ENCODE data around the gene FBXO46.

FBXO46 gene

DNA sequence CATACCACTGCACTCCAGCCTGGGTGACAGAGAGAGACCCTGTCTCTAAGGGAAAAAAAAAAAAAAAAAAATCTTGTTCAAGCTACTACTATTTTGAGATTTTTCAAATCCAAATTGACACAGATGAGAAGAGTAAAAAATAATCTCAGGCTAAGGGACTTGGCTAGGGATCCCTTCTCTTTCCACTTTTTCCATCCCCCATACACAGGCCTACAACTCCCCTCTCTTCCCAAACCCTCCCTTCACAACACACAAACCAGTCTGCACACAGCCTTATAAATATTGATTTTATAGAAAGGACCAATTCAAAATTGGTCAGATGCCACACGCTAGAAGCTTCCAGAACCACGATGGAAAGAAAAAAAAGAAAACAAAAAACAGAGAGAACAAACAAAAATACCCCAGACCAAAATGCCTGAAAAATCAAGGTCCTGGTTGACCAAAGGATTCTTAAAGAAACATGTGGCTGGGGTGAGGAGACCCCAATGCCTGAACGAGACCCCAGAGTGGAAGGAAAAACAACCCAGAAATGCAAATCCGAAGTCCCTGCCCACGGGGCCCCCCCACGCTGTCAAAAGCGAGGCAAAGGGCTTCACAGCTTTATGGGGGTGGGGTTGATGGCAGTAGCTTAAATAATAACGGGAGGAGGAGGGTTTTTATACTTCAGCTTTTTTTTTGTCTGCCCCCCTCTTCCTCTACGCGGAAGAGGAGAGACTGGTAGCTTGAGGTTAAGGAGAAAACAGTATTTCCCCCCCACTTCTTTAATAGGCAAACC lies 20.2 kb downstream of the FBXO46 start:
- no peak for TF ChIP-seq SNAI2 (CRISPR knock-in tag; IDR thresholded peaks at IDR 0.05)
- TF ChIP-seq BACH2 (CRISPR knock-in tag; IDR thresholded peaks at IDR 0.05; ENCODE audit: borderline replicate concordance): no peak
- no peak for TF ChIP-seq ZNF565 (CRISPR knock-in tag; conservative IDR thresholded peaks at IDR 0.05; ENCODE audit: low read depth)
- no peak for TF ChIP-seq TSHZ2 (CRISPR knock-in tag; IDR thresholded peaks at IDR 0.05)
- TF ChIP-seq OSR1 (CRISPR knock-in tag; IDR thresholded peaks at IDR 0.05): no peak
- no peak for TF ChIP-seq PATZ1 (CRISPR knock-in tag; IDR thresholded peaks at IDR 0.05; ENCODE audit: borderline replicate concordance)
- TF ChIP-seq CSDC2 (CRISPR knock-in tag; IDR thresholded peaks at IDR 0.05): no peak
- TF ChIP-seq, protein P1, sequence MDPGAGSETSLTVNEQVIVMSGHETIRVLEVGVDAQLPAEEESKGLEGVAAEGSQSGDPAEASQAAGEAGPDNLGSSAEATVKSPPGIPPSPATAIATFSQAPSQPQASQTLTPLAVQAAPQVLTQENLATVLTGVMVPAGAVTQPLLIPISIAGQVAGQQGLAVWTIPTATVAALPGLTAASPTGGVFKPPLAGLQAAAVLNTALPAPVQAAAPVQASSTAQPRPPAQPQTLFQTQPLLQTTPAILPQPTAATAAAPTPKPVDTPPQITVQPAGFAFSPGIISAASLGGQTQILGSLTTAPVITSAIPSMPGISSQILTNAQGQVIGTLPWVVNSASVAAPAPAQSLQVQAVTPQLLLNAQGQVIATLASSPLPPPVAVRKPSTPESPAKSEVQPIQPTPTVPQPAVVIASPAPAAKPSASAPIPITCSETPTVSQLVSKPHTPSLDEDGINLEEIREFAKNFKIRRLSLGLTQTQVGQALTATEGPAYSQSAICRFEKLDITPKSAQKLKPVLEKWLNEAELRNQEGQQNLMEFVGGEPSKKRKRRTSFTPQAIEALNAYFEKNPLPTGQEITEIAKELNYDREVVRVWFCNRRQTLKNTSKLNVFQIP (CRISPR knock-in tag; IDR thresholded peaks at IDR 0.05; ENCODE audit: borderline replicate concordance, low read depth): no peak
- TF ChIP-seq GLIS3 (CRISPR knock-in tag; IDR thresholded peaks at IDR 0.05): no peak
- TF ChIP-seq TOX (CRISPR knock-in tag; IDR thresholded peaks at IDR 0.05; ENCODE audit: borderline replicate concordance): no peak
- TF ChIP-seq TCF4 (CRISPR knock-in tag; IDR thresholded peaks at IDR 0.05; ENCODE audit: borderline replicate concordance): no peak
- no peak for TF ChIP-seq ZNF70 (CRISPR knock-in tag; IDR thresholded peaks at IDR 0.05)
- no peak for TF ChIP-seq ESRRG (CRISPR knock-in tag; IDR thresholded peaks at IDR 0.05)
- no peak for TF ChIP-seq ARNTL (CRISPR knock-in tag; IDR thresholded peaks at IDR 0.05; ENCODE audit: borderline replicate concordance, low read depth)
- no peak for TF ChIP-seq ZFP3 (CRISPR knock-in tag; IDR thresholded peaks at IDR 0.05)
- TF ChIP-seq RARB (CRISPR knock-in tag; IDR thresholded peaks at IDR 0.05): no peak
- TF ChIP-seq ZFP30 (CRISPR knock-in tag; IDR thresholded peaks at IDR 0.05): no peak
- TF ChIP-seq CREB5 (CRISPR knock-in tag; IDR thresholded peaks at IDR 0.05; ENCODE audit: low read depth): no peak
- no peak for TF ChIP-seq ZC3H10 (CRISPR knock-in tag; IDR thresholded peaks at IDR 0.05)
- no peak for TF ChIP-seq PPARA (CRISPR knock-in tag; IDR thresholded peaks at IDR 0.05; ENCODE audit: borderline replicate concordance)
- ATAC-seq: no peak

- TF ChIP-seq ISL1 (CRISPR knock-in tag; IDR thresholded peaks at IDR 0.05): no peak
- no peak for TF ChIP-seq BACH2 (CRISPR knock-in tag; IDR thresholded peaks at IDR 0.05; ENCODE audit: borderline replicate concordance)
- TF ChIP-seq GLIS3 (CRISPR knock-in tag; IDR thresholded peaks at IDR 0.05): no peak
- no peak for TF ChIP-seq ARNTL (CRISPR knock-in tag; IDR thresholded peaks at IDR 0.05; ENCODE audit: borderline replicate concordance, low read depth)
- no peak for ATAC-seq
These were observed 24.8 kb downstream of the FBXO46 start for GRCh38 chr19:45705710-45706415.

GRCh38 chr19:45705115-45705514 lies 25.6 kb downstream of the FBXO46 start:
- no peak for ATAC-seq
- TF ChIP-seq CREB5 (CRISPR knock-in tag; IDR thresholded peaks at IDR 0.05; ENCODE audit: low read depth) (no peak), ZNF70 (CRISPR knock-in tag; IDR thresholded peaks at IDR 0.05) (no peak), BACH2 (CRISPR knock-in tag; IDR thresholded peaks at IDR 0.05; ENCODE audit: borderline replicate concordance) (no peak), PPARA (CRISPR knock-in tag; IDR thresholded peaks at IDR 0.05; ENCODE audit: borderline replicate concordance) (no peak), TCF4 (CRISPR knock-in tag; IDR thresholded peaks at IDR 0.05; ENCODE audit: borderline replicate concordance) (no peak), ZFP3 (CRISPR knock-in tag; IDR thresholded peaks at IDR 0.05) (no peak), GLIS3 (CRISPR knock-in tag; IDR thresholded peaks at IDR 0.05) (no peak), ISL1 (CRISPR knock-in tag; IDR thresholded peaks at IDR 0.05) (no peak), RARB (CRISPR knock-in tag; IDR thresholded peaks at IDR 0.05) (no peak), ESRRG (CRISPR knock-in tag; IDR thresholded peaks at IDR 0.05) (no peak), ZNF565 (CRISPR knock-in tag; conservative IDR thresholded peaks at IDR 0.05; ENCODE audit: low read depth) (no peak), TSHZ2 (CRISPR knock-in tag; IDR thresholded peaks at IDR 0.05) (no peak), CSDC2 (CRISPR knock-in tag; IDR thresholded peaks at IDR 0.05) (no peak)

Data from SK-N-SH treated with all-trans-retinoic acid at 6 μM for 48 hours (cell line).